ENCODE results near the gene GRK6.

The GRK6 gene

DNA sequence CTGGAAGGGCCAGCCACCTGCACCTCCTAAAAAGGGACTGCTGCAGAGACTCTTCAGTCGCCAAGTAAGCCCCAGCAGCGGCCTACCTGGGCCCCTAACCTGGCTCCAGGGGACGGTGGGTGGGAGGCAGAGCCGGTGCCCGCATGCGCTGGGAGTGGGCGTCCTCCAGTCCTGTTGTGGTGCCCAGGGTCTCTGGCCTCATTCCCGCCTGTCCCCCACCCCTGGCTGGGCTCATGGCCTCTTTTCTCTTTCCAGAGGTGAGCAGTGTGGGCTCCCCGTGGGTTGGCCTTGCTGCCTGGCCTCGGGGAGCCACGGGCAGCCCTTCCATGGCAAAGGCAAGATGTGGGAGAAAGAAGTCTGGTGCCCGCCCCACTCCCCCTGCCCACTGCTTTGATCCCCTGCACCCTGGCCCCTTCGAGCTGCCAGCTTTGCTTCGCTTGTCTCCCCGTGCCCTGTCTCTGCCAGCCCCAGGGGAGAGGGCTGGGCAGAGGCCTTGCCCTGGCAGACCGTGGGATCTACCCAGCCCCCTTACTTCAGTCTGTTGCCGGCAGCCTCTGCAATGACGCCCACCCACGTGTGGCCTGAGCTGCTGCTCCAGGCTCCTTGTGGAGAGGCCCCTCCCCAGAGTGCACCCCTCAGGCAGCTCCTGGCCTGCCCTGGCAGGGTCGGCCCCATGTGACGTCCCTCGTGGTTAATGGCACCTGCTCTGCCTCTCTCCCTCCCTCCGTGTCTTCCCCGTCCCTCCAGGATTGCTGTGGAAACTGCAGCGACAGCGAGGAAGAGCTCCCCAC lies 14.7 kb downstream of the GRK6 start:
- TF ChIP-seq TAF1 (IDR thresholded peaks at IDR 0.05; ENCODE audit: low read depth) (no peak), NFIC (IDR thresholded peaks at IDR 0.05) (no peak), CEBPB (IDR thresholded peaks at IDR 0.05) (no peak), EP300 (IDR thresholded peaks at IDR 0.05; ENCODE audit: borderline replicate concordance) (no peak), EGR1 (IDR thresholded peaks at IDR 0.05) (no peak), RAD21 (IDR thresholded peaks at IDR 0.05; ENCODE audit: low read depth) (no peak)
- TF ChIP-seq, protein P1, sequence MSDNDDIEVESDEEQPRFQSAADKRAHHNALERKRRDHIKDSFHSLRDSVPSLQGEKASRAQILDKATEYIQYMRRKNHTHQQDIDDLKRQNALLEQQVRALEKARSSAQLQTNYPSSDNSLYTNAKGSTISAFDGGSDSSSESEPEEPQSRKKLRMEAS (IDR thresholded peaks at IDR 0.05), result no peak

DNA sequence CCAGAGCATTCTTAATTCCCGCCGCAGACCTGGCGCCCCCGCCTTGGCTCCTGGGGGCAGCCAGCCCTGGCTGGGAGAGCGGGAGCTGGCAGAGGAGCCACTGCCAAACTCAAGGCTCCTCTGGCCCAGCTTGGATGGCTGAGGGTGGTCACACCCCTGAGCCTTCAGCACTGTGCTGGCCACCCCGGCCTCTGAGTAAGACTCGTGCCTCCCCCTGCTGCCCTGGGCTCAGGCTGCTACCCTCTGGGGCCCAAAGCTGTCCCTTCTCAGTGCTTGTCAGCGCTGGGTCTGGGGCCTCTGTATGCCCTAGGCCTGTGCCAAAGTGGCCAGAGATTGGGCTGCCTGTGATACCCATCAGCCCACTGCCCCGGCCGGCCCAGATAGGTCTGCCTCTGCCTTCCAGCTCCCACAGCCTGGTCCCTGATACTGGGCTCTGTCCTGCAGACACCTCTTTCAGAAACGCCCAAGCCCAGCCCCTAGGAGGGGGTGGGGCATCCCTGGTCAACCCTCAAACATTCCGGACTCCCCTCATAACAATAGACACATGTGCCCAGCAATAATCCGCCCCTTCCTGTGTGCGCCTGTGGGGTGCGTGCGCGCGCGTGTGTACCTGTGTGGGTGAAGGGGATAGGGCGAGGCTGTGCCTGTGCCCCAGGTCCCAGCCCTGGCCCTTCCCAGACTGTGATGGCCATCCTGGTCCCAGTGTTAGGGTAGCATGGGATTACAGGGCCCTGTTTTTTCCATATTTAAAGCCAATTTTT lies 15.8 kb downstream of the GRK6 start:
- TF ChIP-seq TAF1 (IDR thresholded peaks at IDR 0.05; ENCODE audit: low read depth) (no peak), ZBTB7A (IDR thresholded peaks at IDR 0.05; ENCODE audit: low read depth) (no peak), TCF12 (IDR thresholded peaks at IDR 0.05; ENCODE audit: low read depth) (no peak), TEAD4 (IDR thresholded peaks at IDR 0.05) (no peak), CEBPB (IDR thresholded peaks at IDR 0.05) (no peak), YY1 (IDR thresholded peaks at IDR 0.05; ENCODE audit: low read depth) (no peak), FOXM1 (IDR thresholded peaks at IDR 0.05; ENCODE audit: borderline replicate concordance, low read depth) (no peak), EP300 (IDR thresholded peaks at IDR 0.05; ENCODE audit: borderline replicate concordance) (no peak)
- TF ChIP-seq, protein P1 (IDR thresholded peaks at IDR 0.05), result no peak

DNA sequence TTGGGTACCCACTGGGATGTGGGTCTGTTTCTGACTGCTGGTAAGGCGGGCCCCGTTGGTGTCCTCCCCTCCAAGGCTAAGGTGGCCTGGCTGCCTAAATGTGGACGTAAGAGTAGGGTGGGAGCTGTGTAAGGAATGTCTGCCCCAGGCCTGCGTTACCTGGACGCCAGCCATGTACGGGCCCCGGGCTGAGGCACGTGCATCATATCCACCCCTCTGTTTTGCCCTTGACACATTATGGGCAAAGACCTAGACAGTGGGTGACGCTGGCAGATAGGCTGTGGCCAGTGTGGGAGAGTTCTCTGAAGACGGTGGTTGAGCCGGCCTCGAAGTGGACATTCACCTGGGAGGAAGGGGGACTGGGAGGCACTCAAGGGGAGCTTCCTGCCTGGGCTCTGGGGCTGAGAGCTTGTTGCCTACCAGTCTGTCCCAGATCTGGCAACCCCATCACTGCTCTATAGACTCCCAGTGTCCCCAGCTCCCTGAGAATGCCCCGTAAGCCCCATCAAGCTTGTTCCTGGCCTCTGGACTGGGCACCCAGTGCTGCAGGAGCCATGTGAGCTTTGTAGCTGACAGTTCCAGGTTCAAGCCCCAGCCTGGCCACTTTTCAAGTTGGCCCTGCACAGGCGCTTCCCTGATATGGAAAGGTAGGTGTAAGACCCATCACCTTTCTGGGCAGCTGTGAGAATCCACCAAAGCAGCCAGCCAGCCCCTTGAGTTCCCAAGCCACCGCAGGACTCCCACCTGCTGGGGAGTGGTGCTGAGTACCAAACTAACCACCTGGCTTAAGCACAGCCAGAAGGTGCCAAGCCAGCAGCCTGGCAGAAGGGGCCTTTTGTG lies 16.9 kb downstream of the GRK6 start:
- no peak for TF ChIP-seq EGR1 (IDR thresholded peaks at IDR 0.05)
- TF ChIP-seq CEBPB (IDR thresholded peaks at IDR 0.05), result no peak
- TF ChIP-seq, protein P2, sequence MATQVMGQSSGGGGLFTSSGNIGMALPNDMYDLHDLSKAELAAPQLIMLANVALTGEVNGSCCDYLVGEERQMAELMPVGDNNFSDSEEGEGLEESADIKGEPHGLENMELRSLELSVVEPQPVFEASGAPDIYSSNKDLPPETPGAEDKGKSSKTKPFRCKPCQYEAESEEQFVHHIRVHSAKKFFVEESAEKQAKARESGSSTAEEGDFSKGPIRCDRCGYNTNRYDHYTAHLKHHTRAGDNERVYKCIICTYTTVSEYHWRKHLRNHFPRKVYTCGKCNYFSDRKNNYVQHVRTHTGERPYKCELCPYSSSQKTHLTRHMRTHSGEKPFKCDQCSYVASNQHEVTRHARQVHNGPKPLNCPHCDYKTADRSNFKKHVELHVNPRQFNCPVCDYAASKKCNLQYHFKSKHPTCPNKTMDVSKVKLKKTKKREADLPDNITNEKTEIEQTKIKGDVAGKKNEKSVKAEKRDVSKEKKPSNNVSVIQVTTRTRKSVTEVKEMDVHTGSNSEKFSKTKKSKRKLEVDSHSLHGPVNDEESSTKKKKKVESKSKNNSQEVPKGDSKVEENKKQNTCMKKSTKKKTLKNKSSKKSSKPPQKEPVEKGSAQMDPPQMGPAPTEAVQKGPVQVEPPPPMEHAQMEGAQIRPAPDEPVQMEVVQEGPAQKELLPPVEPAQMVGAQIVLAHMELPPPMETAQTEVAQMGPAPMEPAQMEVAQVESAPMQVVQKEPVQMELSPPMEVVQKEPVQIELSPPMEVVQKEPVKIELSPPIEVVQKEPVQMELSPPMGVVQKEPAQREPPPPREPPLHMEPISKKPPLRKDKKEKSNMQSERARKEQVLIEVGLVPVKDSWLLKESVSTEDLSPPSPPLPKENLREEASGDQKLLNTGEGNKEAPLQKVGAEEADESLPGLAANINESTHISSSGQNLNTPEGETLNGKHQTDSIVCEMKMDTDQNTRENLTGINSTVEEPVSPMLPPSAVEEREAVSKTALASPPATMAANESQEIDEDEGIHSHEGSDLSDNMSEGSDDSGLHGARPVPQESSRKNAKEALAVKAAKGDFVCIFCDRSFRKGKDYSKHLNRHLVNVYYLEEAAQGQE (IDR thresholded peaks at IDR 0.05; ENCODE audit: low read depth), result no peak
- TF ChIP-seq CREB1 (IDR thresholded peaks at IDR 0.05; ENCODE audit: low read depth), result no peak
- TF ChIP-seq RAD21 (IDR thresholded peaks at IDR 0.05; ENCODE audit: low read depth), result no peak
- no peak for TF ChIP-seq ZBTB7A (IDR thresholded peaks at IDR 0.05; ENCODE audit: low read depth)
- TF ChIP-seq NFIC (IDR thresholded peaks at IDR 0.05), result no peak
- no peak for TF ChIP-seq TEAD4 (IDR thresholded peaks at IDR 0.05)
- TF ChIP-seq, protein P1 (IDR thresholded peaks at IDR 0.05), result no peak
- TF ChIP-seq TCF12 (IDR thresholded peaks at IDR 0.05; ENCODE audit: low read depth), result no peak
- no peak for TF ChIP-seq YY1 (IDR thresholded peaks at IDR 0.05; ENCODE audit: low read depth)
- no peak for TF ChIP-seq EP300 (IDR thresholded peaks at IDR 0.05; ENCODE audit: borderline replicate concordance)
- TF ChIP-seq, protein P3, sequence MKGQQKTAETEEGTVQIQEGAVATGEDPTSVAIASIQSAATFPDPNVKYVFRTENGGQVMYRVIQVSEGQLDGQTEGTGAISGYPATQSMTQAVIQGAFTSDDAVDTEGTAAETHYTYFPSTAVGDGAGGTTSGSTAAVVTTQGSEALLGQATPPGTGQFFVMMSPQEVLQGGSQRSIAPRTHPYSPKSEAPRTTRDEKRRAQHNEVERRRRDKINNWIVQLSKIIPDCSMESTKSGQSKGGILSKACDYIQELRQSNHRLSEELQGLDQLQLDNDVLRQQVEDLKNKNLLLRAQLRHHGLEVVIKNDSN (IDR thresholded peaks at IDR 0.05), result no peak
- no peak for TF ChIP-seq TAF1 (IDR thresholded peaks at IDR 0.05; ENCODE audit: low read depth)
- TF ChIP-seq FOXM1 (IDR thresholded peaks at IDR 0.05; ENCODE audit: borderline replicate concordance, low read depth), result no peak

DNA sequence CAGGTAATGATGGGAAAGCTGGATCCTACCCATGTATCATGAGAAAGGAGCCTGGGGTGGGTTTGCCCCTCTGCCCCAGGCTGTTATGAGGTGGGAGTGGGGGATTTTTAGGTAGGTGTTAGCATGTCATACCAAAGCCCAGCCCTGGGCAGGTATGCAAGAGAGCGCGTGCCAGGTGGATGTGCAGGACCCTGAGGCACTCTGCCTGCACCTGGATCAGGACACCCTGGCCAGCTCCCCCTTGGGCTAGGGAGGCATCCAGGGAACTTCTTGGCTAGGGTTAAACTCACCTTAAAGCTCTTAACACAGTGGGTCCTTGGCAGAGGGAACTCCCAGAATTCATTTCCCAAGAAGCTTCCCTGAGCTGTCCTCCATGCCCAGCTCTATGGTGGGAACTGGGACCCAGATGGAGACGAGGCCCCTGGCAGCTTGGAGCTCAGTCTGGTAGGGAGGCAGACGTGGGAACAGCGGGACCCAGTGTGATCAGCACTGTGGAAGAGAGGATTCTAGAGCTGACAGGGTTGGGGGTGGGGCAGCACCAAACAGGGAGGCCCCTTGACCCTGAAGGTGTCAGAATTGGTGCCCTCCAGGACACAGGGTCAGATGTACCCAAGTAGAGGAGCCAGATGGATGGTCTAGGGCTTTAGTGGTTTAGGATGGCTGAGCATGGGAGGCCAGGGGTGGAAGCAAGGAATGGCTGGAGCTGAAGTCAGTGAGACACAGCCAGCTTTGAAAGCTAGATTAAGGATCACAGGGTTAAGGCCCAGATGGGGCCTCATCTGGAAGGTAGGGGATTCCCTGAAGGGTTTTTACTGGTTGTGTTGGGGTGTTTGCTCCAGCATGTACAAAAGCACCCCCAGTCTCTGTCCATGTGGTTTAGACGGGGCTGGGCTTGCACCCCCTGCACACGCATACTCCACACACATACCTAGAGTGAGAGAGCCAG lies 17.9 kb downstream of the GRK6 start:
- TF ChIP-seq EGR1 (IDR thresholded peaks at IDR 0.05) (no peak), ZBTB7A (IDR thresholded peaks at IDR 0.05; ENCODE audit: low read depth) (no peak), YY1 (IDR thresholded peaks at IDR 0.05; ENCODE audit: low read depth) (no peak)
- TF ChIP-seq, protein P2 (IDR thresholded peaks at IDR 0.05; ENCODE audit: low read depth), result no peak

Data from Ishikawa (cell line).